ENCODE measurements around the gene PIK3C3. TPM values are rescaled to one million over a fixed set of nuclear protein-coding genes. Genes with fewer than 3 reads are reported as not detected.

The PIK3C3 gene
- total and polyA plus RNA-seq, 9 of the 15 experiments (the other 6 are each of a cell fraction or from before 2014, with no cell fraction given), result 27.0 to 101 (median 42.9) TPM

- ChIA-PET POLR2A (no interaction called here), CTCF (ENCODE audit: low intra/inter-chr PET ratio) (no interaction called here)
- no peak overlapping the region for H3K4me2 ChIP-seq (ENCODE audit: insufficient read depth, low read length)
- FAIRE-seq (no peak), ATAC-seq (peak; percentile 63; the same call in 2 of the 3 replicates), DNase-seq (ENCODE audit: extremely low read depth in 1 of 4, low spot score in 3 of 4) (peak in 3 of 4 experiments; percentile 5 to 11 (median 5))
- no peak overlapping the region for H3K9ac ChIP-seq (ENCODE audit: insufficient read depth in 1 of 2, low read depth in 2 of 2, low read length in 2 of 2)
- H2AFZ ChIP-seq (ENCODE audit: low read depth, low read length), result no peak overlapping the region
- H3K9me1 ChIP-seq (ENCODE audit: control insufficient read depth, insufficient read depth, low read length), result no peaks in the 10 kb centered on the region
- TF ChIP-seq, protein P1, sequence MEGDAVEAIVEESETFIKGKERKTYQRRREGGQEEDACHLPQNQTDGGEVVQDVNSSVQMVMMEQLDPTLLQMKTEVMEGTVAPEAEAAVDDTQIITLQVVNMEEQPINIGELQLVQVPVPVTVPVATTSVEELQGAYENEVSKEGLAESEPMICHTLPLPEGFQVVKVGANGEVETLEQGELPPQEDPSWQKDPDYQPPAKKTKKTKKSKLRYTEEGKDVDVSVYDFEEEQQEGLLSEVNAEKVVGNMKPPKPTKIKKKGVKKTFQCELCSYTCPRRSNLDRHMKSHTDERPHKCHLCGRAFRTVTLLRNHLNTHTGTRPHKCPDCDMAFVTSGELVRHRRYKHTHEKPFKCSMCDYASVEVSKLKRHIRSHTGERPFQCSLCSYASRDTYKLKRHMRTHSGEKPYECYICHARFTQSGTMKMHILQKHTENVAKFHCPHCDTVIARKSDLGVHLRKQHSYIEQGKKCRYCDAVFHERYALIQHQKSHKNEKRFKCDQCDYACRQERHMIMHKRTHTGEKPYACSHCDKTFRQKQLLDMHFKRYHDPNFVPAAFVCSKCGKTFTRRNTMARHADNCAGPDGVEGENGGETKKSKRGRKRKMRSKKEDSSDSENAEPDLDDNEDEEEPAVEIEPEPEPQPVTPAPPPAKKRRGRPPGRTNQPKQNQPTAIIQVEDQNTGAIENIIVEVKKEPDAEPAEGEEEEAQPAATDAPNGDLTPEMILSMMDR (IDR thresholded peaks at IDR 0.05 in 2 of 3, conservative IDR thresholded peaks at IDR 0.05 in 1 of 3; ENCODE audit: insufficient read depth in 2 of 3, low read depth in 1 of 3, low read length in 3 of 3), result peak; percentile 13 to 41 (median 21); a peak in 1 of 6 replicates
- no peak for TF ChIP-seq PRPF4 (IDR thresholded peaks at IDR 0.05; ENCODE audit: insufficient read depth, low read depth, low read length, poor library complexity, severe bottlenecking)
- in situ Hi-C loops (cut with MboI) (no loop called here), intact Hi-C loops (cut with micrococcal nuclease) (no loop called here)
- no peaks in the 10 kb centered on the region for H3K27me3 ChIP-seq (ENCODE audit: control insufficient read depth in 2 of 2, insufficient read depth in 2 of 2, low read length in 2 of 2)
- H4K20me1 ChIP-seq (replicated peaks; ENCODE audit: control insufficient read depth, insufficient read depth, low read length), result no peaks in the 10 kb centered on the region
- no TSS peak for BruUV-seq (replicated peaks)
- no peaks in the 10 kb centered on the region for H3K9me3 ChIP-seq (replicated peaks; ENCODE audit: control insufficient read depth, insufficient read depth, low read depth, low read length)
- no peaks in the 10 kb centered on the region for H3K79me2 ChIP-seq (ENCODE audit: control insufficient read depth, insufficient read depth, low read length)
- H3K4me3 ChIP-seq, result no peak overlapping the region
- WGBS (ENCODE audit: insufficient coverage, low coverage, missing lambda C conversion rate), result 55% methylated on average over 3 of the region's 3 CpGs
- no peak overlapping the region for H3K27ac ChIP-seq (ENCODE audit: extremely low read depth, low read depth, low read length)
- H3K4me1 ChIP-seq (replicated peaks in 1 of 2; ENCODE audit: control insufficient read depth in 2 of 2, insufficient read depth in 2 of 2, low read length in 2 of 2), result no peaks in the 10 kb centered on the region
- peaks cover 14% of the 10 kb centered on the region; the same call in 1 of the 3 replicates for H3K36me3 ChIP-seq (ENCODE audit: control insufficient read depth, insufficient read depth, low read length)
These were observed 75.7 kb downstream of the PIK3C3 start for GRCh38 chr18:42030586-42031182.

DNA sequence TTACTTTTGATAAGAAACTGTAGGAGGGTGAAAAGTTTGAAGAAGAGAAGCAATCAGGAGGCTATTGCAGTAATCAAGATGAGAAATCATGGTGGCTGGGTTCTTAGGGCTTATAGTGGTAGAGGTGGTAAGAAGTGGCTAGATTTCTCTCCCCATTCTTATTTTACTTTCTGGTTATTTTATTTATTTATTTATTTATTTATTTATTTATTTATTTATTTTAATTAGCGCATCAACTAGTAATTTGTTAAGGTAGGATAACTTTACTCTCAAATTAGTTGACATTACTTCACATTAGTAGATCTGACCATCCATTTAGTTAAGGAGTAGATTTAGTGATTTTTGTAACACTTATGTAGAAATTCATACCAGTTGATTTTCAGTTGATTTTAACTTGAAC lies 77.4 kb downstream of the PIK3C3 start:
- intact Hi-C loops (cut with micrococcal nuclease) (no loop called here), in situ Hi-C loops (cut with MboI) (no loop called here)
- ATAC-seq (no peak), DNase-seq (ENCODE audit: extremely low read depth in 1 of 4, low spot score in 3 of 4) (no peak), FAIRE-seq (no peak)
- Histone ChIP-seq H3K27me3 (ENCODE audit: control insufficient read depth in 2 of 2, insufficient read depth in 2 of 2, low read length in 2 of 2) (no peaks in the 10 kb centered on the region), H3K4me3 (no peak overlapping the region), H3K79me2 (ENCODE audit: control insufficient read depth, insufficient read depth, low read length) (no peaks in the 10 kb centered on the region), H3K27ac (ENCODE audit: extremely low read depth, low read depth, low read length) (no peak overlapping the region), H3K9me1 (ENCODE audit: control insufficient read depth, insufficient read depth, low read length) (no peaks in the 10 kb centered on the region), H4K20me1 (replicated peaks; ENCODE audit: control insufficient read depth, insufficient read depth, low read length) (no peaks in the 10 kb centered on the region), H3K4me1 (replicated peaks in 1 of 2; ENCODE audit: control insufficient read depth in 2 of 2, insufficient read depth in 2 of 2, low read length in 2 of 2) (no peaks in the 10 kb centered on the region), H3K9me3 (replicated peaks; ENCODE audit: control insufficient read depth, insufficient read depth, low read depth, low read length) (no peaks in the 10 kb centered on the region), H3K9ac (ENCODE audit: insufficient read depth in 1 of 2, low read depth in 2 of 2, low read length in 2 of 2) (no peak overlapping the region), H2AFZ (ENCODE audit: low read depth, low read length) (no peak overlapping the region), H3K36me3 (ENCODE audit: control insufficient read depth, insufficient read depth, low read length) (peaks cover 16% of the 10 kb centered on the region; the same call in 1 of the 3 replicates), H3K4me2 (ENCODE audit: insufficient read depth, low read length) (no peak overlapping the region)
- BruUV-seq (replicated peaks), result no TSS peak
- ChIA-PET CTCF (ENCODE audit: low intra/inter-chr PET ratio) (no interaction called here), POLR2A (no interaction called here)
- WGBS (ENCODE audit: insufficient coverage, low coverage, missing lambda C conversion rate), result 100% methylated on average over 1 of the region's 1 CpG
- TF ChIP-seq CBFA2T3 (IDR thresholded peaks at IDR 0.05) (no peak), BDP1 (IDR thresholded peaks at IDR 0.05; ENCODE audit: insufficient read depth, insufficient read length) (no peak), ZNF133 (CRISPR knock-in tag; IDR thresholded peaks at IDR 0.05) (no peak), ZKSCAN8 (CRISPR knock-in tag; IDR thresholded peaks at IDR 0.05) (no peak), ZC3H11A (IDR thresholded peaks at IDR 0.05; ENCODE audit: low read depth, low read length) (no peak), GTF2B (IDR thresholded peaks at IDR 0.05; ENCODE audit: extremely low read depth, insufficient read length) (no peak), MYBL2 (IDR thresholded peaks at IDR 0.05; ENCODE audit: low read depth) (no peak), MYBL2 (CRISPR knock-in tag; IDR thresholded peaks at IDR 0.05; ENCODE audit: borderline replicate concordance) (no peak), SRSF7 (optimal IDR thresholded peaks at IDR 0.05; ENCODE audit: low read depth, low read length) (no peak), OTX1 (CRISPR knock-in tag; IDR thresholded peaks at IDR 0.05) (no peak)
